GM23338 (cell line): ENCODE results near the gene CCDC32. TPM values are rescaled to one million over a fixed set of nuclear protein-coding genes. Genes with fewer than 3 reads are reported as not detected.

ENCODE experiments used
- ATAC-seq: fragments of 200-7000 bp; cut with Tn5 transposase; 3 replicates; pipeline ENCODE4 v1.9.1; 2020
- DNase-seq: peaks from one replicate; pipeline ENCODE4 v3.0.0-alpha.2; 2015; ENCODE audit warnings: low spot score
- H2AFZ ChIP-seq: fragments of 200-600 bp; sonication (generic); 2 replicates; pipeline ENCODE4 v1.8.0; 2016; ENCODE audit warnings: antibody characterized with exemption, mild to moderate bottlenecking, moderate library complexity
- H3F3A ChIP-seq: fragments of 200-600 bp; sonication (generic); replicated peaks from 2 replicates; pipeline ENCODE4 v1.8.0; 2017; ENCODE audit warnings: antibody characterized with exemption, mixed run types, low read depth
- H3K27ac ChIP-seq: fragments of 200-600 bp; sonication (generic); 2 replicates; pipeline ENCODE4 v1.6.1; 2016; ENCODE audit warnings: low read depth
- H3K27me3 ChIP-seq: fragments of 200-600 bp; sonication (generic); 2 replicates; pipeline ENCODE4 v1.8.0; 2016; ENCODE audit warnings: mild to moderate bottlenecking, mixed run types, moderate library complexity; ENCODE audit not compliant: insufficient read depth
- H3K36me3 ChIP-seq: fragments of 200-600 bp; sonication (generic); 2 replicates; pipeline ENCODE4 v1.8.0; 2016; ENCODE audit warnings: mild to moderate bottlenecking; ENCODE audit not compliant: insufficient read depth
- H3K4me1 ChIP-seq: fragments of 200-600 bp; sonication (generic); 2 replicates; pipeline ENCODE4 v1.8.0; 2016; ENCODE audit warnings: mild to moderate bottlenecking, moderate library complexity; ENCODE audit not compliant: insufficient read depth
- H3K4me2 ChIP-seq: fragments of 200-600 bp; sonication (generic); 2 replicates; pipeline ENCODE4 v1.7.1; 2017; ENCODE audit warnings: mixed run types
- H3K4me3 ChIP-seq: fragments of 200-600 bp; sonication (generic); 2 replicates; pipeline ENCODE4 v1.6.1; 2016; ENCODE audit warnings: mixed run types
- H3K79me2 ChIP-seq: fragments of 200-600 bp; sonication (generic); replicated peaks from 2 replicates; pipeline ENCODE4 v1.8.0; 2017; ENCODE audit warnings: mild to moderate bottlenecking; ENCODE audit not compliant: insufficient read depth
- H3K9me2 ChIP-seq: fragments of 200-600 bp; sonication (generic); 2 replicates; pipeline ENCODE4 v1.8.0; 2017; ENCODE audit not compliant: insufficient read depth
- H4K20me1 ChIP-seq: fragments of 200-600 bp; sonication (generic); replicated peaks from 2 replicates; pipeline ENCODE4 v1.8.0; 2017; ENCODE audit warnings: mild to moderate bottlenecking; ENCODE audit not compliant: insufficient read depth
- H3K27ac Mint-ChIP-seq: 2 replicates; pipeline ENCODE4 v1.8.0; 2020; ENCODE audit warnings: inconsistent platforms, mild to moderate bottlenecking, moderate library complexity, mixed read lengths
- H3K27me3 Mint-ChIP-seq: 3 replicates; pipeline ENCODE4 v1.8.0; 2022; ENCODE audit warnings: low read depth, mild to moderate bottlenecking, moderate library complexity, mixed read lengths, inconsistent platforms; ENCODE audit not compliant: insufficient read depth, poor library complexity
- H3K36me3 Mint-ChIP-seq: 3 replicates; pipeline ENCODE4 v1.8.0; 2021; ENCODE audit warnings: low read depth, mild to moderate bottlenecking, inconsistent platforms, moderate library complexity, mixed read lengths
- H3K4me1 Mint-ChIP-seq: 3 replicates; pipeline ENCODE4 v1.8.0; 2020; ENCODE audit warnings: mild to moderate bottlenecking, inconsistent platforms, mixed read lengths
- H3K4me3 Mint-ChIP-seq: 3 replicates; pipeline ENCODE4 v1.8.0; 2021; ENCODE audit warnings: moderate library complexity, mild to moderate bottlenecking, inconsistent platforms, mixed read lengths
- H3K9me3 Mint-ChIP-seq: 3 replicates; pipeline ENCODE4 v1.8.0; 2020; ENCODE audit warnings: moderate library complexity, mild to moderate bottlenecking, inconsistent platforms, mixed read lengths
- CREB1 ChIP-seq: fragments of 250-450 bp; sonication (Bioruptor Pico); IDR thresholded peaks from 2 replicates; pipeline ENCODE4 v1.5.0; 2020; ENCODE audit warnings: low read depth, mild to moderate bottlenecking, moderate library complexity
- ETS1 ChIP-seq: IDR thresholded peaks from 2 replicates; pipeline ENCODE4 v1.6.1; 2016; ENCODE audit warnings: antibody characterized with exemption
- EZH2 ChIP-seq: fragments of 200-600 bp; sonication (generic); IDR thresholded peaks from one replicate; pipeline ENCODE4 v1.8.0; 2017; ENCODE audit warnings: antibody characterized with exemption, mild to moderate bottlenecking, low read depth; ENCODE audit not compliant: unreplicated experiment
- EZH2phosphoT487 ChIP-seq: fragments of 200-600 bp; sonication (generic); IDR thresholded peaks from one replicate; pipeline ENCODE4 v1.8.1; 2018; ENCODE audit warnings: antibody characterized with exemption; ENCODE audit not compliant: unreplicated experiment
- JUNB ChIP-seq: IDR thresholded peaks from one replicate; pipeline ENCODE4 v1.6.1; 2016; ENCODE audit warnings: antibody characterized with exemption; ENCODE audit not compliant: unreplicated experiment
- NANOG ChIP-seq: IDR thresholded peaks from 2 replicates; pipeline ENCODE4 v1.6.1; 2016; ENCODE audit warnings: antibody characterized with exemption, borderline replicate concordance
- POLR2AphosphoS5 ChIP-seq: IDR thresholded peaks from 2 replicates; pipeline ENCODE4 v1.6.1; 2016; ENCODE audit warnings: antibody characterized with exemption, low read depth
- STAT1 ChIP-seq: IDR thresholded peaks from one replicate; pipeline ENCODE4 v1.6.1; 2016; ENCODE audit warnings: antibody characterized with exemption; ENCODE audit not compliant: unreplicated experiment
- ZNF114 ChIP-seq: fragments of 250-450 bp; sonication (Bioruptor Pico); IDR thresholded peaks from 2 replicates; pipeline ENCODE4 v1.5.0; 2020; ENCODE audit warnings: mild to moderate bottlenecking, moderate library complexity
- ZNF331 ChIP-seq: fragments of 250-450 bp; sonication (Bioruptor Pico); IDR thresholded peaks from 2 replicates; pipeline ENCODE4 v1.5.0; 2020; ENCODE audit warnings: low read depth, mild to moderate bottlenecking, moderate library complexity
- polyA plus RNA-seq: library from polyadenylated mRNA; unstranded; fragments of >200 nt; fragmentation: Nextera tagmentation; extraction: Ambion mirVana; gene quantifications from 2 replicates; pipeline ENCODE4 v1.2.1, GENCODE V29; 2016
- total RNA-seq: library from RNA; depleted of rRNA; stranded (reverse); fragments of >200 nt; shearing (Covaris generic); gene quantifications from 2 replicates; pipeline ENCODE4 v1.2.3, GENCODE V29; 2014
- TF ChIP-seq, protein P1 (sequence below), 2 experiments: fragments of 200-600 bp in 1 of 2; sonication (generic) in 1 of 2; conservative IDR thresholded peaks; 2 replicates each; pipeline versions ENCODE4 v1.5.1 to v1.6.1; 2016 to 2017; ENCODE audit warnings: antibody characterized with exemption in 2 of 2, low read depth in 2 of 2, mild to moderate bottlenecking in 2 of 2, moderate library complexity in 1 of 2
- TF ChIP-seq, protein P2 (sequence below): fragments of 250-450 bp; sonication (Bioruptor Pico); IDR thresholded peaks from 2 replicates; pipeline ENCODE4 v1.5.0; 2020; ENCODE audit warnings: mild to moderate bottlenecking, moderate library complexity

Gene CCDC32
- total and polyA plus RNA-seq, 2 experiments from 2014 or later = 13.8 to 15.4 TPM

DNA sequence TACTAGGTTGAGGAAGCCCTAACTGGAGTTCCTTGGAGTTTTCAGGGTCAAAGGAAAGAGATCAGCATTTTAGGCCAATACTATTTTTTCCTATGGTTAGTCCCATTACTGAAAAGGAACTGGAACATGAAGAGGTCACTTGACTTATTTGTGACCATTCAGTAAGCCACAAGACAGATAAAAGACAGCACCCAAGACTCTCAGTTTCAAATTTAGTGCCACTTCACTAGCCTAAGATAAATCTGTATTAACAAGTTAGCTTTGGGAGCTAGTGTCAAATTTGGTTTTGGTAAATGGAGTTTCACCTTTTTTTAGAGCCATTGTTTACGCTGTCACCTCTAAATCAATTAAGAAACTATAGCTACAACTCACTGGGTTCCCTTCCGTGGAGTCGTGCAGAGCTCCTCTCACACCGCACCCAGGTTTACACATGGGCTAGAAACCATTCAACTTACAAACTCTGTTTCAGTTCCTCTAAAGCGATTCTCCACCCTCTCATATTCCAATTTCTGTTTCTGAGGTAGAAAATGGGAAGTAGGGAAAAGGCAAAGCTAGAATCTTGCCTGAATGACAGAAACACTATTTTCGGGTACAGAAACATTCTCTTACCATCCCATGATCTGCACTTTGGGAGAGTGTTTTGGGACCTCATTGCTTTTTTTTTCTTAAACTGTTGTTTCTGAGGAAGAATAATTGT lies 14.4 kb downstream of the CCDC32 start:
- Histone ChIP-seq H3K4me3 (no peak overlapping the region), H3K4me2 (no peak overlapping the region), H3K4me1 (peaks cover 27% of the 10 kb centered on the region), H3K9me2 (no peaks in the 10 kb centered on the region), H3K27me3 (no peaks in the 10 kb centered on the region), H3K27ac (no peak overlapping the region), H3K79me2 (no peaks in the 10 kb centered on the region), H4K20me1 (no peaks in the 10 kb centered on the region), H2AFZ (no peak overlapping the region), H3K36me3 (no peaks in the 10 kb centered on the region), H3F3A (no peaks in the 10 kb centered on the region)
- DNase-seq (no peak), ATAC-seq (no peak)
- TF ChIP-seq CREB1 (CRISPR knock-in tag) (no peak), JUNB (no peak), STAT1 (no peak), EZH2phosphoT487 (no peak)
- Mint-ChIP-seq H3K9me3 (no peaks in the 10 kb centered on the region), H3K4me3 (no peak overlapping the region), H3K36me3 (peaks cover 7% of the 10 kb centered on the region; the same call in 2 of the 3 replicates), H3K27ac (no peak overlapping the region), H3K4me1 (peaks cover 29% of the 10 kb centered on the region), H3K27me3 (peaks cover 15% of the 10 kb centered on the region)

GRCh38 chr15:40549894-40550293 lies 14.9 kb downstream of the CCDC32 start:
- ATAC-seq (no peak), DNase-seq (no peak)
- Mint-ChIP-seq H3K9me3 (no peaks in the 10 kb centered on the region), H3K27me3 (peaks cover 15% of the 10 kb centered on the region), H3K4me3 (no peak overlapping the region), H3K27ac (no peak overlapping the region), H3K36me3 (peaks cover 7% of the 10 kb centered on the region; the same call in 1 of the 3 replicates), H3K4me1 (peaks cover 23% of the 10 kb centered on the region)
- H3K4me2 ChIP-seq = no peak overlapping the region
- no peaks in the 10 kb centered on the region for H3F3A ChIP-seq
- no peak overlapping the region for H3K27ac ChIP-seq
- peaks cover 21% of the 10 kb centered on the region for H3K4me1 ChIP-seq
- no peaks in the 10 kb centered on the region for H3K9me2 ChIP-seq
- H4K20me1 ChIP-seq = no peaks in the 10 kb centered on the region; the same call in 1 of the 2 replicates
- no peaks in the 10 kb centered on the region for H3K27me3 ChIP-seq
- no peak overlapping the region for H3K4me3 ChIP-seq
- no peaks in the 10 kb centered on the region for H3K79me2 ChIP-seq
- H3K36me3 ChIP-seq = no peaks in the 10 kb centered on the region
- H2AFZ ChIP-seq = no peak overlapping the region
- TF ChIP-seq CREB1 (CRISPR knock-in tag) = no peak
- no peak for TF ChIP-seq POLR2AphosphoS5
- no peak for TF ChIP-seq ZNF331 (CRISPR knock-in tag)
- TF ChIP-seq, protein P1, sequence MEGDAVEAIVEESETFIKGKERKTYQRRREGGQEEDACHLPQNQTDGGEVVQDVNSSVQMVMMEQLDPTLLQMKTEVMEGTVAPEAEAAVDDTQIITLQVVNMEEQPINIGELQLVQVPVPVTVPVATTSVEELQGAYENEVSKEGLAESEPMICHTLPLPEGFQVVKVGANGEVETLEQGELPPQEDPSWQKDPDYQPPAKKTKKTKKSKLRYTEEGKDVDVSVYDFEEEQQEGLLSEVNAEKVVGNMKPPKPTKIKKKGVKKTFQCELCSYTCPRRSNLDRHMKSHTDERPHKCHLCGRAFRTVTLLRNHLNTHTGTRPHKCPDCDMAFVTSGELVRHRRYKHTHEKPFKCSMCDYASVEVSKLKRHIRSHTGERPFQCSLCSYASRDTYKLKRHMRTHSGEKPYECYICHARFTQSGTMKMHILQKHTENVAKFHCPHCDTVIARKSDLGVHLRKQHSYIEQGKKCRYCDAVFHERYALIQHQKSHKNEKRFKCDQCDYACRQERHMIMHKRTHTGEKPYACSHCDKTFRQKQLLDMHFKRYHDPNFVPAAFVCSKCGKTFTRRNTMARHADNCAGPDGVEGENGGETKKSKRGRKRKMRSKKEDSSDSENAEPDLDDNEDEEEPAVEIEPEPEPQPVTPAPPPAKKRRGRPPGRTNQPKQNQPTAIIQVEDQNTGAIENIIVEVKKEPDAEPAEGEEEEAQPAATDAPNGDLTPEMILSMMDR (conservative IDR thresholded peaks at IDR 0.05; ENCODE audit: low read depth in 2 of 2) = no peak
- TF ChIP-seq EZH2phosphoT487 = no peak
- TF ChIP-seq EZH2 = no peak
- no peak for TF ChIP-seq ETS1
- no peak for TF ChIP-seq ZNF114 (CRISPR knock-in tag)
- TF ChIP-seq, protein P2, sequence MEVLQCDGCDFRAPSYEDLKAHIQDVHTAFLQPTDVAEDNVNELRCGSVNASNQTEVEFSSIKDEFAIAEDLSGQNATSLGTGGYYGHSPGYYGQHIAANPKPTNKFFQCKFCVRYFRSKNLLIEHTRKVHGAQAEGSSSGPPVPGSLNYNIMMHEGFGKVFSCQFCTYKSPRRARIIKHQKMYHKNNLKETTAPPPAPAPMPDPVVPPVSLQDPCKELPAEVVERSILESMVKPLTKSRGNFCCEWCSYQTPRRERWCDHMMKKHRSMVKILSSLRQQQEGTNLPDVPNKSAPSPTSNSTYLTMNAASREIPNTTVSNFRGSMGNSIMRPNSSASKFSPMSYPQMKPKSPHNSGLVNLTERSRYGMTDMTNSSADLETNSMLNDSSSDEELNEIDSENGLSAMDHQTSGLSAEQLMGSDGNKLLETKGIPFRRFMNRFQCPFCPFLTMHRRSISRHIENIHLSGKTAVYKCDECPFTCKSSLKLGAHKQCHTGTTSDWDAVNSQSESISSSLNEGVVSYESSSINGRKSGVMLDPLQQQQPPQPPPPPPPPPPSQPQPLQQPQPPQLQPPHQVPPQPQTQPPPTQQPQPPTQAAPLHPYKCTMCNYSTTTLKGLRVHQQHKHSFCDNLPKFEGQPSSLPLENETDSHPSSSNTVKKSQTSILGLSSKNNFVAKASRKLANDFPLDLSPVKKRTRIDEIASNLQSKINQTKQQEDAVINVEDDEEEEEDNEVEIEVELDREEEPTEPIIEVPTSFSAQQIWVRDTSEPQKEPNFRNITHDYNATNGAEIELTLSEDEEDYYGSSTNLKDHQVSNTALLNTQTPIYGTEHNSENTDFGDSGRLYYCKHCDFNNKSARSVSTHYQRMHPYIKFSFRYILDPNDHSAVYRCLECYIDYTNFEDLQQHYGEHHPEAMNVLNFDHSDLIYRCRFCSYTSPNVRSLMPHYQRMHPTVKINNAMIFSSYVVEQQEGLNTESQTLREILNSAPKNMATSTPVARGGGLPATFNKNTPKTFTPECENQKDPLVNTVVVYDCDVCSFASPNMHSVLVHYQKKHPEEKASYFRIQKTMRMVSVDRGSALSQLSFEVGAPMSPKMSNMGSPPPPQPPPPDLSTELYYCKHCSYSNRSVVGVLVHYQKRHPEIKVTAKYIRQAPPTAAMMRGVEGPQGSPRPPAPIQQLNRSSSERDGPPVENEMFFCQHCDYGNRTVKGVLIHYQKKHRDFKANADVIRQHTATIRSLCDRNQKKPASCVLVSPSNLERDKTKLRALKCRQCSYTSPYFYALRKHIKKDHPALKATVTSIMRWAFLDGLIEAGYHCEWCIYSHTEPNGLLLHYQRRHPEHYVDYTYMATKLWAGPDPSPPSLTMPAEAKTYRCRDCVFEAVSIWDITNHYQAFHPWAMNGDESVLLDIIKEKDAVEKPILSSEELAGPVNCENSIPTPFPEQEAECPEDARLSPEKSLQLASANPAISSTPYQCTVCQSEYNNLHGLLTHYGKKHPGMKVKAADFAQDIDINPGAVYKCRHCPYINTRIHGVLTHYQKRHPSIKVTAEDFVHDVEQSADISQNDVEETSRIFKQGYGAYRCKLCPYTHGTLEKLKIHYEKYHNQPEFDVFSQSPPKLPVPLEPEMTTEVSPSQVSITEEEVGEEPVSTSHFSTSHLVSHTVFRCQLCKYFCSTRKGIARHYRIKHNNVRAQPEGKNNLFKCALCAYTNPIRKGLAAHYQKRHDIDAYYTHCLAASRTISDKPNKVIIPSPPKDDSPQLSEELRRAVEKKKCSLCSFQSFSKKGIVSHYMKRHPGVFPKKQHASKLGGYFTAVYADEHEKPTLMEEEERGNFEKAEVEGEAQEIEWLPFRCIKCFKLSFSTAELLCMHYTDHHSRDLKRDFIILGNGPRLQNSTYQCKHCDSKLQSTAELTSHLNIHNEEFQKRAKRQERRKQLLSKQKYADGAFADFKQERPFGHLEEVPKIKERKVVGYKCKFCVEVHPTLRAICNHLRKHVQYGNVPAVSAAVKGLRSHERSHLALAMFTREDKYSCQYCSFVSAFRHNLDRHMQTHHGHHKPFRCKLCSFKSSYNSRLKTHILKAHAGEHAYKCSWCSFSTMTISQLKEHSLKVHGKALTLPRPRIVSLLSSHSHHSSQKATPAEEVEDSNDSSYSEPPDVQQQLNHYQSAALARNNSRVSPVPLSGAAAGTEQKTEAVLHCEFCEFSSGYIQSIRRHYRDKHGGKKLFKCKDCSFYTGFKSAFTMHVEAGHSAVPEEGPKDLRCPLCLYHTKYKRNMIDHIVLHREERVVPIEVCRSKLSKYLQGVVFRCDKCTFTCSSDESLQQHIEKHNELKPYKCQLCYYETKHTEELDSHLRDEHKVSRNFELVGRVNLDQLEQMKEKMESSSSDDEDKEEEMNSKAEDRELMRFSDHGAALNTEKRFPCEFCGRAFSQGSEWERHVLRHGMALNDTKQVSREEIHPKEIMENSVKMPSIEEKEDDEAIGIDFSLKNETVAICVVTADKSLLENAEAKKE (CRISPR knock-in tag) = no peak
- TF ChIP-seq NANOG = no peak
- no peak for TF ChIP-seq STAT1
